Activated CD4-positive, CD25-positive, alpha-beta regulatory T cell treated with anti-CD3 and anti-CD28 coated beads, Interleukin-2, amount 50 U/mL, for 72 hours (primary cell): ENCODE data around the gene HINFP.
"Not testable (repeated sequence)": the region's sequence is repeated elsewhere in the genome, so short reads cannot be mapped to it uniquely, and the experiment has no call there.

ENCODE experiments used
- DNase-seq: peaks from one replicate; pipeline ENCODE4 v3.0.0; 2021

HINFP gene

DNA sequence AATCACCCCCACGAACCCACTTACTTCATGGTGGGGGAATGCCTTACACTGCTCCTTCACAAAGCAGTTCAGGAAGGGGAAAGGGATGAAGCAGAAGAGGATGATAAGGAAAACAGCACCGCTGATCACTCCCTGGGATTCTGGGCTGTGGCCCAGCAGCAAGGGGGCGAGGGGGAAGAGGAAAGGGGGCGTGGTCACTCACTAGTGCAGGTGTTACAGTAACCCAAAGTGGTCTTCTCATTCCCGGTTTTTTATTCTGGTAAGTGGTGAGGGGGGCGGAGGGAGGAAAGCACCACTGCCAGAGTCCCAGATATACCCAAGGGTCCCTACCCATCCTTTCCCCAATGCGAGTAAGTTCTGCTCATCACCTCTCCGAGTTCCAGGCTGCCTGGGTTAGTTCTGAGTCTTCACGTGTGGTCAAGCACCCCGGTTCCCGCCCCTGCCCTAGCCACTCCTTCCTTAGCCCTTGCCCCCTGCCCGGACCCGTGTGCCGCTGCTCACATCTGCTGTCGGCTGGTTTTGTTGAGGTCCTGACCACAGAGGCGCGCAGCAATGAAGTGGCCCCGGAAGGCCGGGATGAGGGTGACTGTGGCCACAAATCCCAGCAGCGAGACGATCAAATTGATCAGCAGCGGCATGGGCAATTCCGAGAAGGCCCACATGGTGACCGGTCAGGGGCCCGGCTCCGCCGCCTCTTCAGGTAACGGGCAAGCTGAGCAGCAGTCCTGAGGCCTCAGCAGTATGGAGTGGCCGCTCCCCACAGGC, 20.2 kb upstream of the HINFP start:
- DNase-seq, result no peak

DNA sequence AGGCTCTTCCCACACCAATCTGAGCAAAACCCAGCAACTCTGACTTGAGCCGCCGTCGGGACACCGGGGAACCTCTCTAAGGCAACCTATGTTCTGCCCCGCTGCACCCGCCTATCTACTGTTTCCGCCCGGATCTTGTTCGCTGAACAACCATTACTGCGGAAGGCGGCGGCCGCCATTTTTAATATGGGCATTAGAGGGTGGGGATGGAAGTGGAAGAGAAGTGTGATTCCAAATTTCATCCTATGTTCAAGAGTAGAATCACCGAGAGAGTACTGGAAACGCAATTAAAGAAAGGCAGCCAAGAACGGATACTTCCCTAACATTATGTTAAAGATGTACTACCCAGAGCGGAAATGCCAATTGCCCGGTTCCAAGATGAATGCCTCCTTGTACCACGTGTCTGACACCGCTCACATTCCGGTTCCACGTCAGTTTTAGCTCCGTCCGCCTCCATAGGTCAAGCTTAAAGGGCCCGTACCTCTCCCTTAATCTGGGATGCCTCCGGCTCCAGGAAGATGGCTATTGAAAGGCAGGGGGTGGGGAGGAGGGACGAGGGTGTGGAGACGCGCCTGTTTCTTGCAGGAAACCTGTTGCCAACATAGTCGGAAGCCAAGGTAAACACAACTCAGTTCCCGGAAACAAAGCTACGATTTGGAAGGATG, 19.5 kb upstream of the HINFP start, which contains the start of gene DPAGT1:
Gene DPAGT1, minus strand, starts transcription at position 95 of the 665 bp plus-strand sequence. CDS start 198 bp downstream, outside the sequence.
- peak; percentile 80 for DNase-seq

DNA sequence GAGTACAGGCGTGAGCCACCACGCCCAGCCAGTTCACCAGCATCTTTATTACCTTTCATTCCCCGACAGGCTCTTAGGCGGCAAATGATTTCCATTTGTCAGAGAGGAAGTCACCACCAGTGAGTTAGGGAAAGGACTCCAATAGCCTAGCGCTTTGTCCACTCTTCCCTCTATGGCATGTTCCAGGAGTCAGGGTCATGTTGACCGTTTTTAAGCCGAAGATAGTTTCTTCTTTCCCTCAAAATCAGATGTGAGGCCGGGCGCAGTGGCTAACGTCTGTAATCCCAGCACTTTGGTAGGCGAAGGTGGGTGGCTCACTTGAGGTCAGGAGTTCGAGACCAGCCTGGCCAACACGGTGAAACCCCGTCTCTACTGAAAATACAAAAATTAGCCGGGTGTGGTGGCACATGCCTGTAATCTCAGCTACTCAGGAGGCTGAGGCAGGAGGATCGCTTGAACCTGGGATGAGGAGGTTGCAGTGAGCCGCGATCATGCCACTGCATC, 18.2 kb upstream of the HINFP start:
- DNase-seq, result not testable (repeated sequence)

DNA sequence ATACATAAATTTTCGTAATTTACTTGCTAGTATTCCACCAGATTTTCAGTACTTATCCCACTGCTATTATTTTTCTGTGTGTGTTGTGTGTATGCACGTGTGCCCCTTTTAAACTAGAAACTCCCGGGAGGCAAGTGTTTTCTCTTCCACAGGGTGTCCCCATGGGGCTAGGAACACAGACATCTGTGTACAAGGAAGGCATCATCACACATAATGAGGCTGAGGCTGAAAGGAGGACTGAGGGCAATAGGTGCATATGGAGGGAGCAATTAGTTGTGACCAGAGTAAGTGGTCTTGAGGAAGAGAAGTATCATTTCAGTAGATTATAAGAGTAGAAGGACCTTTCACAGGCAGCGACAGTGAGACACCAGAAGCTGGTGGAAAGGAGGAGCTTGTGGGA, 17.6 kb upstream of the HINFP start:
- no peak for DNase-seq

DNA sequence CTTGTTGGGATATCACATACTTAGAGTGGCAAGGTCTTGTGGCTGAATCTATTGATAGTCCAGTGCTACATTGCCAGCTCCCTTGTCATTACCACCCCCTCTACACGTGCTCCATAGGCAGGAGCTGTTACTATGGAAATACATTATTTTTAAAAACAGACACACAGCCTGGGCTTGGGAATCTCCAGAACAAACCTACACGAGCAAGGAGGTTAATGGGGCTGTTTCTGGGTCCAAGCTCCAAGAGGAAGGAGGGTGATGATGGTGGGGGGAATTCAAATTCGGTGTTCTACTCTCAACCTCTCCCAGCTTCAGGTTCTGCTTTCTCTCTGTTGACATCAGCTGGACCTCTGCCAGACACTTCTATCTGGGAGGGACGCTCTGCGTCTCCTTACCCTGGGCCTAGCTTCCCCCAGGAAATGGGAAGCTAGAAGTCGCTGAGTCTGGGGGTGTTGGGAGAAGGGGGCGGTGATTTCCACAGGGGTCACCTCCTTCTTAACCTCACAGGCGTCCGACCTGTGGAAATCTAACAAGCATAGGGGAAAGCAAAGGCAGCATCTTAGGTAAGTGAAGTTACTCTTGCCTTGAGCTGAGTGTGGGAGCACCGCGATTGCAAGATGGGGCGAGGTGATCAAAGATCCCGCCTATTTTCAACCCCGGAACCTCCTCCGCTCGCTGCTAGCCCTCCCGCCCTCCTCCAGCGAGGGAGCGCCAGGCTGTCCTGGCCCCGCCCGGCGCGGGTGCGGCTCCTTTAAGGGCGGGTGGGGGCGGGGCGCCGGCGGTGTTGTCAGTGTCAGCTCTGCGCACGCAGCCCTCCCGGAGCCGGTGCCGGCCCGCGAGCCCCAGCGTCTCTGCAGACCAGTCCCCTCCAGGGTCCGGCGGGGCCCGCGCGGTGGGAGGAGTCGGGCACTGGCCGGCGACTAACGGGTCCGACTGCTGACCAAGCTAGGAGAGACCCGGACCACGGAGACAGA, 14.5 kb upstream of the HINFP start, which contains the start of gene C2CD2L:
Gene C2CD2L, plus strand, starts transcription at position 781 of the 974 bp plus-strand sequence. CDS start 398 bp downstream, outside the sequence.
- peak; percentile 87 for DNase-seq

DNA sequence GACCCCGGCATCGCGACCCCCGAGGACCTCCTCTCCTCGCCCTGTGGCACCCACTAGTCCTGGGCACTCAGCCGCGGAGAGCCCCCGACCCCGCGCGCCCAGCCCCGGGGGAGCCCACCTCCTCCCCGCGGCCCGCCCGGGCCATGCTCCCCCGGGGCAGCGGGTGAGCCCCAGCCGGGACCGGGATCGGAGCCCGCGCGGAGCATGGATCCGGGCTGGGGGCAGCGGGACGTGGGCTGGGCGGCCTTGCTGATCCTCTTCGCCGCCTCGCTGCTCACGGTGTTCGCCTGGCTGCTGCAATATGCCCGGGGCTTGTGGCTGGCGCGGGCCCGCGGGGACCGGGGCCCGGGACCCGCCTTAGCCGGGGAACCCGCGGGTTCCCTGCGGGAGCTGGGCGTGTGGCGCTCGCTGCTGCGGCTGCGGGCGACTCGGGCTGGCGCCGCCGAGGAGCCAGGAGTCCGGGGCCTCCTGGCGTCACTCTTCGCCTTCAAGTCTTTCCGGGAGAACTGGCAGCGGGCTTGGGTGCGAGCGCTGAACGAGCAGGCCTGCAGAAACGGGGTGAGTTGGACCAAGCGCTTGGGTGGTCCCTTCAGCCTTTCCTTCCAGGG, 13.7 kb upstream of the HINFP start:
- no peak for DNase-seq

DNA sequence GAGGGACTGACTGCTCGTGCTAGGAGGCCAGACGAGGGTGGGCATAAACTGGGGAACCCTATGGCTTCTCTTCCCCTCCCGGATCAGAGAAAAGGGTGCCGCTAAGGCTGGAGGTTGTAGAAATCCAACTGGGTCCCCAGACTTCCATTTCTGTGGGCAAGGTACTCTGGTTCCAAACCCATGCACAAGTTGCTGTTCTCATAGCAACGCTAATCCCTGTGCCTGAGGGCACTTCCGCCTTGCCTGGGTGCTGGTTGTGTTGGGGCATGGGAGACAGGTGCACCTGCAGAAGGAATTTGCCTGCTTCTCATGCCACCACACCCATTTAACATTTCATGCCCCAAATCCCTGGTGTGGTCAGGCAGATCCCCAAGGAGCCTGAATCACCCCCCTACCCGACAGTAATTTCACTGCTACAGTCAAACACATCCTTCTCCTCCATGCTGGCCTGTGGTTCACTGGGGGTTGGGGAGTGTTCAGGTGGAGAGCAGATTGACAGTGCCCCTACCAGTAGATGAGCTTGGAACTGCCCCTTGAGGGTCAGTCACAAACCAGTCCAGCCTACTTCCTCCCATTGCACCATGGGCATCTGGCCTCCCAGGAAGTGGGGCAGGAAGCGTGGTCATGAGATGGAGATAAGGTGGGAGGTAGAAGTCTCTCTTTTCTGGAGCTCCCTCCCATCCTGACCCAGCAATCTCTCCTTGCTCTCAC, 13.1 kb upstream of the HINFP start:
- peak; percentile 46 for DNase-seq

DNA sequence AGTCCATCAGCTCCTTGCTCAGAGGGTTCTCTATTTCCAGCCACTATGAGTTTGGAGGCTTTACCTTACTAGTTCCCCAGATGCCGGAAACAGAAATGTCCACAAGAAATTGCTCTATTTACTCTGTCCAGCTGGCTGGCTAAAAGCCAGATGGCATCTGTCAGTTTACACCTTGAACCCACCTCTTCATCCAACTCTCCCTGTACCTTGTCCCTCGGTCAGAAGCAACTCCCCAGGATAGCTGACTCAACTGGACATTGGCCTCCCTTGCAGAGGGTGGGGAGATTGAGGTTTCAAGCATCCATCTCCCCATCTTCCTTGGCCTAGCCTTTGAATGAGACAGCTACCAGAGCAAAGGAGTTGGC, 12.5 kb upstream of the HINFP start:
- no peak for DNase-seq

DNA sequence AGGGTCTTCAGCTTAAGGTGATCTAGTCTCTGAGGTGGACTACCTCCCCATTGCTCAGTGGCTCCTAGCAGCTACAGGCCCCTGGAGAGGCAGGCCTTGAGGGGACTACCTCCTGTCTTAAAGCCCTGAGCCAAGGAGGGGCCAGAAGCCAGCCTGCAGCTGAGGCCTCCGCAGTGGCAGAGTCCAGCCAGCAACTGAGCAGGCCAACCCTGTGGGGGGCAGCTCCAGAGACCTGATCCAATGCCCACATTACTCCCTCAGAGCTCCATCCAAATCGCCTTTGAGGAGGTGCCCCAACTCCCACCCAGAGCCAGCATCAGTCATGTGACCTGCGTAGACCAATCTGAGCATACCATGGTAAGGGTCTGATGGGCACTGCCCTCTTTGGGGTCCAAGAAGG, 11.5 kb upstream of the HINFP start:
- DNase-seq, result no peak

DNA sequence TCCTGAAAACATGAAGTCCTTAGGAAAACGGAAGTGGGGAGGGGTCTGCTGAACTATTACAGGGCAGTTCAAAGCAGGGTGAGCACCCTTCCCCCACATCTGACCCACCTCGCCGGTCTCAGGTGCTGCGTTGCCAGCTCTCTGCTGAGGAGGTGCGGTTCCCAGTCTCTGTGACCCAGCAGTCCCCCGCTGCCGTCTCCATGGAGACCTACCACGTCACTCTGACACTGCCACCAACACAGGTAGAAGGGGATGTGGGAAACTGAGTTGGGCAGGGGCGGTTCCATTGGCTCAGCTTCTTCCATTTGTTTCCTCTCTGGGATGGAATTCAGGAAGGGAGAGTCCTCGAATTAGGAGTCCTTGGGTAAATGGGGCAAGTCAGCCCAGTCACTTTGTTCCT, 10.9 kb upstream of the HINFP start:
- DNase-seq, result no peak

DNA sequence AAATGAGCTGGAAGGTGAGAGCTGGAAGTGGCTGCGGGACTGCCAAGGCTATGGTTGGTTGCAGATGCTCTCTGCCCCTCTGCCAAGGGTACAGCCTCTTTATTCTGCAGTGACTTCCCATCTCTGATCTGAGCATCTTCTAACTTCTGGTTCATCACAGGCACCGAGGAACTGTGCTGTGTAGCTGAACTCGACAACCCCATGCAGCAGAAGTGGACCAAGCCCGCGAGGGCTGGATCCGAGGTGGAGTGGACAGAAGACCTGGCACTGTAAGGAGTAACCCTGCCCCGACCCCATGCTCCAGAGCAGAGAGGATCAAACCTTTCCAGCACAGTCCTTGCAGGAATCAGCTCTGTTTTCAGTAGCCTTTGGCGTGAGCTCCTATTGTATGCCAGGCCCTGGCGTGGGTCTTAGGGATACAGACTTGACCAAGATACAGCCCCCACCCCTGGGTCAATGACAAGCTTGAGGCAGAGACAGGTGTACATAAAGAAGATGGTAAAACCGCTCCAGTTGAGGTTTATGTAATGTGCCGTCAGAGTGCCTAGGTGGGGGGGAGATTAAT, 9.9 kb upstream of the HINFP start:
- no peak for DNase-seq

DNA sequence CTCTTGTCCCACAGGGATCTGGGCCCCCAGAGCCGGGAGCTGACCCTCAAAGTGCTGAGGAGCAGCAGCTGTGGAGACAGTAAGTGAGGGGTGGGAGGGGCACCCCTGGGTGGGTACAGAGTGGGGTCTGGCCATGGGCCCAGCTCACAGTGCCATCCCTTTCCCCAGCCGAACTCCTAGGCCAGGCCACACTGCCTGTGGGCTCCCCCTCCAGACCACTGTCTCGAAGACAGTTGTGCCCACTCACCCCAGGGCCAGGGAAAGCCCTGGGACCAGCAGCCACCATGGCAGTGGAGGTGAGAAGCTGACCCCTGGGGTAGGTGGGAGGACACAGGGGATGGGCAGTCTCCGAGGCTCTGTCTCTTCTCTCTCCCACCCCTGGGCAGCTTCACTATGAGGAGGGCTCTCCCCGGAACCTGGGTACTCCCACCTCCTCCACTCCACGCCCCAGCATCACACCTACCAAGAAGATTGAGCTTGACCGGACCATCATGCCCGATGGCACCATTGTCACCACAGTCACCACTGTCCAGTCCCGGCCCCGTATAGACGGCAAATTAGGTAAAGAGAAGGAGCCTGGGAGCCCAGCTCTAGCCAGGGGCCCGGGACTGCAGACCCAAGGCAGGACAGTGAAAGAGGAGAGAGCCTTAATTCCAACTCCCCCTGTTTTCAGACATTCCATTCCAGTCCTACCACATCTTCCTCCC, 8.9 kb upstream of the HINFP start:
- no peak for DNase-seq

DNA sequence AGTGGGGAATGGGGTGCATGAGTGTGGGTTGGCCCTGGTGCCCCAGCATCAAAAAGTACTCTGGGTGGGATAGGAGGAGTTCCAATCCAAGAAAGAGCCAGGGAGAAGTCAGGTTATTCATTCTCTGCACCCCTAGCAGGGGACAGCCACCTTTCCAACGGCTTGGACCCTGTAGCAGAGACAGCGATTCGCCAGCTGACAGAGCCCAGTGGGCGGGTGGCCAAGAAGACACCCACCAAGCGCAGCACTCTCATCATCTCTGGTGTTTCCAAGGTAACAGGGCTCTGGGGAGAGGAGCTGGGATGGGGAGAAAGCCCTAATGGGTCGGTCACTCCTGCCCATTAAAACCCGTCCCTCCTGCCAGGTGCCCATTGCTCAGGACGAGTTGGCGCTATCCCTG, 7.7 kb upstream of the HINFP start:
- no peak for DNase-seq

DNA sequence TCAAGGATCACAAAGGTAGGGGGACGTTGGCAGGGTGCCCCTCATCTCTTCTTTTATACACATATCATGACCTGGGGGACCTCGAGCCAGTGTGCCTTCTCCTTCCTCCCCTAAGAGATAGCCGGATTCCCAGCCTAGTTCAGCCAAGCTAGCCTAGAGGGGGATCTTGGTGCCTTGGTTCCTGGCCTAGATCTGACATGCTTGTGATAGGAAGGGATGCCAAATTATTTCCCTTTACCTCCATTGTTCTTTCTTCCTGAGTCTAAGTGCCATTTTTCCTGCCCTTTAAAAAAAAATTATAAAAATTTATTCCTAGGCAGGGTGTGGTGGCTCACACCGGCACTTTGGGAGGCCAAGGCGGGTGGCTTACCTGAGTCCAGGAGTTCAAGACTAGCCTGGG, 7.0 kb upstream of the HINFP start:
- no peak for DNase-seq

DNA sequence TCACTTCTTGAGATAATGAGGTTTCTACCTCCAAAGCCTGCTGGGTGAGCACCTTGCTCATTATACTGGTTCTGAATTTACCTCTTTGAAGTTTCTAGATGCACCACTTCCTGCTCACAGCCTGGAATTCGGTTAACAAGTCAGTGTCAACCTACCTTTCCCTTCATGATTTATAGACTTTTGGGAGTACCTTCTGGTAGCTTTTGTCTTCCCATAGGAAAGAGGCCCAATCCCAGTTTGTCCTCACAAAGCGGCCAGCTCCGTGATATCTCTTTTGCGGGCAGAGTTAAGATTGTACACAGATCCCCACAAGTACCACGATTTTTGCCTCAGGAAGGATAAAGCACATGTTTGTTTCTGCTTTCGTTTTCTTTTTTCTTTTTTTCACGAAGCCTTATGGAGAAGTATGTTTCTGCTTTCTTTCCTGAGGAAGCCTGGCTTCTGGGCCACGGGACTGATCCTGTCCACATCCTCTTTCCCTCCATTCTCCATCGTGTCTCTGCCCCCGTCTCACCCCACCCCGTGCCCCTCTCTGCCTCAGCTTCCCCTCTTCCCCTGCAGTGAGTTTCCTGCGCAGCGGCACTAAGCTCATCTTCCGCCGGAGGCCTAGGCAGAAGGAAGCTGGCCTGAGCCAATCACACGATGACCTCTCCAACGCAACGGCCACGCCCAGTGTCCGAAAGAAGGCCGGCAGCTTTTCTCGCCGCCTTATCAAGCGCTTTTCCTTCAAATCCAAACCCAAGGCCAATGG, 5.7 kb upstream of the HINFP start:
- no peak for DNase-seq

DNA sequence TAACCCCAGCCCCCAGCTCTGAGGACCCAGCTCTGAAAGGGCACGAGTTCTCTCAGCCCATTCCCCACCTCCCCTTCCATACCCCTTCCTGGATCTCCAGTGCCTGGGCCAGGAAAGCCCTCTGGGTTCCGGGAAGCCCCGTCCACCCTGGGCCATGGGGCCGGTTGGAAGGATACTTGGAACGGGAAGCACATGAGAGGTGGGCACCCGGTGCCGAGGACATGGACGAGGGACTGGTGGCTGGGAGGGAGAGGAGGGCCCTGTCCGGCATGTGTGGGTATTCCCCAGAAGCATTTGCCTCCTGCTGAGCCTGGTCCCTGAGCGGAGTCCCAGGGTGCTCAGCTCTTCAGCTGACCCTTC, 5.2 kb upstream of the HINFP start:
- DNase-seq, result no peak

DNA sequence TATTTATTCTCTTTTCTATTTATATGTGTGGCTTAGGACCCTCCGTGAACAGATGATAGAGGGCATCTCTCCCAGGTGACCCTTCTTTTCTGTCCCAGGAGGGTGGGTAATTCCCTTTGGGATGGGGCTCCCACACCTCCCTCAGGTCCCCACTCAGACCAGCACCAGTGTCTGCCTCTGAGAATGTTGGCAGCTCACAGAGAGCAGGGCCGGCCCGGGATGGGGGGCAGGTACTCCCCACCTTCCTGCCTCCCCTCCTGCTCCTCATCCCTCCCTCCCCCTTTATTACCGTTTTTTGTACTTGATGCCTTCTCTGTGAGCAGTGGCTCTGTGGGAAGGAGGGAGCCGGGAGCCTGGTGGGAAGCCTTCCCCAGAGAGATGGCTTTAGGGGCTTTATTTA, 4.8 kb upstream of the HINFP start:
- DNase-seq, result no peak

DNA sequence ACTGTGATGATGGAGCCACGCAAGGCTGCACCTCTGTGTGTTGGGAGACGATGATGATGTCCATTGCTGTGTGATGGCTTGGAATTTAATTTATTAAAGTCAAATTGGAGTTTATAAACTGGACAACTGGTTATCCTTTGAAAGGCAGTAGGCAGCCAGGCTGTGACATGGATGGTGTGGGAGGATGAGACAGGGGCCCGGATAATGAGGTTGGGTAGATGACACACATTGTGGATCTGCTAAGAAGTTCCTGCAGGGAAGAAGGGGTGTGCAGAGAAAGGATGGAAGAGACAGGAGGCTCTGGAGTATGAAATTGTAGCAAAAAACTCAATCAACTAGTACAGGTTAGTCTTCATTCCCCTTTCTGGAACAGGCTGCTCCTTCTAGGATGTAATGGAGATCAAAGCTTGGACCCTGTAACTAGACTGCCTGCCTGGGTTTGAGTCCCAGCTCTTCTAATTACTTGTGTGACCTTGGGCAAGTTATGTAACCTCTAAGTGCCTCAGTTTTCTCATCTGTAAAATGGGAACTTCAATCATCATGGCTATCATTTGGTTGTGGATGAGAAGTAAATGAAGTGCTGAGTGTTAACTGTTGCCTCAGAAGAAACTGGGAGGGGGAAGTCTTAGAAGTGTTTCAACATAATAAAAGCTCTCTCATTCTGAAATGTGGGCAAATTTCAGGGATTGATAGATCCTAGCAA, 4.2 kb upstream of the HINFP start:
- no peak for DNase-seq

DNA sequence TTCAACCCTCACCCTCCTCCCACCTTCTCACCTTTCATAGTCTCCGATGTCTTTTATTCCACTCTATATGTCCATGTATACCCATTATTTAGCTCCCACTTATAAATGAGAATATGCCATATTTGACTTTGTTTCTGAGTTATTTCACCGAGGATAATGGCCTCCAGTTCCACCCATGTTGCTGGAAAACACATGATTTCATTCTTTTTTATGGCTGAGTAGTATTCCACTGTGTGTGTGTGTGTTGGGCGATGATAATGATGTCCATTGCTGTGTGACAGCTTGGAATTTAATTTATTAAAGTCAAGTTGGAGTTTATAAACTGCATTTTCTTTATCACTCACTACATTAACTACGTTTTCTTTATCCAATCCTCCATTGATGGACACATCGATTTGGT, 3.2 kb upstream of the HINFP start:
- DNase-seq, result no peak

DNA sequence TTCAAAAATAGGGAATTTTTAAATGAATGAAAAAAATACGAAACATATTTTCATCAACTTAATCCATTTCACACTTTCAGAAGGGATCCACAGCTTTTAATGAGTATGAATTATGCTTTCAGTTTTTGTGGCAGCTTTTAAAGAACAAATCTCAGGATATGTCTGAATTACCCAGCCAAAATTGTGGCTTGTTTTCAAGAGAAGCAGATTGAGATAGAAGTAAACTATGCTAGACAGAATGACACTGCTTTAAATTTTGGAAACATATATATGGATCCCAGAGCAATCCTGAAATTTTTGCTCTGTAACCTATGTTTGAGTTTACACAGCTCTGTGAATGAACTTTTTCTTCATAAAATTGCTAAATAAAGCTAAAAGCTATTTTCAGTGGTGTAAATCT, 2.4 kb upstream of the HINFP start:
- no peak for DNase-seq
